Effector CD4-positive, alpha-beta T cell (primary cell): ENCODE data around the gene GMDS.

Experiments used
- DNase-seq: peaks from one replicate; pipeline ENCODE4 v3.0.0-alpha.2; 2020

The GMDS gene

GRCh38 chr6:1971612-1972011 is 273.8 kb downstream of the GMDS start:
- no peak for DNase-seq

DNA sequence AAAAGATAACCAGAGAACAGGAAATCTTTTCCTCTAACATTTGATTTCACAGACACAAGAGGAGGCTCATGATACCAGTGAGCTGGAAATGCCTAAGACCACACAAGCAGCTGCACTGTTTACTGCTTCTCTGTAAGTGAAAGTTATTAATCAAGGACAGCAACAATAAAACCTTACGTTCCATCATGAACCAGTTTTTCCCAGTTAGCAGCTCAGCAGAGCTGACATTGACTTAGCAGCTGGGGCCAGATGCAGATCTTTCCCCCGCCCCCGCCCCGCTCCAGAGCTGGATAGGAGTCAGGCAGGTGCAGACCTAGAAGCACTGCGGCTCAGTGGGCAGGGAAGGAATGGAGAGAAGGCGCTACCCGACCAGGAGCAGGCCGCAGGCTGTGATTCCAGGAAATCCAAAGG is 275.2 kb downstream of the GMDS start:
- DNase-seq, result no peak

DNA sequence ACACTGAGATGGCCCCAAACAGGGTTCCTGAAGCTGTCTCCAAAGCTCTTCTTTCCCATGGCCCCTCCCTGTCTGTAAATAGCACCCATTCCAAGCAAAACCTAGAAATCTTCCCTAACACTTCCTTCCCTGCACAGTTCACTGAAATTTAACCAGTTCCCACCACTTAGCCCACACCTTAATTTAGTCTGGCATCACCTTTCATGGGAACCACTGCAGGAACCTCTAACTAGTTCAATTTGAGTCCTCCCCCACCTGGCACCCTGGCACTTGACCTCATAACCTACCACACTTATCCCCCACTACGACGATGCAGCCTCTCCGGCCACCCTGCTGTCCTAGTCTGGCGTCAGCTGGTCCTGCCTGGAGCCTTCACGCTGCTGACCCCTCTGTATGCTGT is 278.7 kb downstream of the GMDS start:
- DNase-seq, result no peak

- DNase-seq, result no peak
Observed at GRCh38 chr6:1965596-1966224, 279.7 kb downstream of the GMDS start.

GRCh38 chr6:1963596-1963995 is 281.8 kb downstream of the GMDS start:
- DNase-seq, result no peak

GRCh38 chr6:1962201-1962600 is 283.2 kb downstream of the GMDS start:
- no peak for DNase-seq

DNA sequence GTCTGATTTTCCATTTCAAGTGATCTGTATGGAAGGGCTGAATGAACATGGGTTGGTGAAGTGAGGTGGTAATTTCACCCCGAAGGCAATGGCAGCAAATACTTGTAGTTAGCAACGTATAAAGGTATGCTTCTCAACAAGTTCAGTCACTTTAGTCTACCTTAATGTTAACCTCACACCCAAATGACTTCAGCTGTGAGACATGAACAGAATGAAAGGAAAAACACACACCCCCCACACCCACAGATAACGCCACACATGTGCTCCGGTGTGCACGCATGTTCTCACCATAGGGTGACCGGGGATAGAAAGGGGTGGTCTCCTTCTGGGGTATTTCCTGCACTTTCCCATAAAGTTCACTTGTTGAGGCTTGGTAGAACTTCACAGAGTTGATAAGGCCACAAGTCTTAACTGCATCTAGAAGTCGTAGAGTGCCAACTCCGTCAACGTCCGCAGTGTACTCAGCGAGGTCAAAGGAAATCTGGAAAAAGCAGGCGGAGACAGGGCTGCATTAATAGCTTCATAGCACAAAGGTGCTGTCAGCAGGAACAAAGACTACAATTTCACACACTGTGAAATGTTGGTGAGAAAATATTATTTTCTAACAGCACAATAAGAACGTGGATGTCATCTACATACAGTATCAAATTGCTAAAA is 284.8 kb downstream of the GMDS start:
- no peak for DNase-seq

DNA sequence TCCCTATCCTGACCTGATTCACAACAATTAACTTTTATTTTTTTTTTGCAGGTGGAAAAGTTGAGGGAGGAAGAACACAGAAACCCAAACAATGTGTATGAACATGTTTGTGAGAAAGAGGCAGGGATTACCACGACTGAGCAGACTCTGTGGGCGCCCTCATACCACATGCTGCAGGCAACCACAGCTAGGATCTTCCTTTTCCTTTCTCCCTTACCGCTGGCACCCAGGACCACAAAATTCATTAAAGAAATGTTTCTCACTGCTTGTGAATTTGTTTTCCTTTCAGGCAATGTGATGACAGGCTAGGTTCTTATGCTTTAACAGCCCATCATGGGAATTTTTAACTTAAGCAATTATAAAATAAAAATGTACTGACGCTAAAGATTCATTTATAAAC is 287.1 kb downstream of the GMDS start:
- no peak for DNase-seq

DNA sequence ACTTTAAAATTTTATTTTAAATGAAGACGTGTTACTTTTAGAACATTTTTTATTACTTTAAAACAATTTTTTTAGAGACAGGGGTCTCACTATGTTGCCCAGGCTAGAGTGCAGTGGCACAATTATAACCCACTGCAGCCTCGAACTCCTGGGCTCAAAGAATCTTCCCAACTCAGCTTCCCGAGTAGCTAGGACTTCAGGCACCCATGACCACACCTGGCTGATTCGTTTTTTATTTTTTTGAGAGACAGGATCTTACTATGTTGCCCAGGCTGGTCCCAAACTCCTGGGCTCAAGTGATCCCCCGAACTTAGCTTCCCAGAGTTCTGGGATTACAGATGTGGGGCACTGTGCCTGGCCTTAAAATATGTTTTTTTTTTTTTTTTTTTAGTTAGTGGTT is 287.7 kb downstream of the GMDS start:
- DNase-seq, result no peak

- DNase-seq, result no peak
Observed at GRCh38 chr6:1952740-1953360, 292.6 kb downstream of the GMDS start.

DNA sequence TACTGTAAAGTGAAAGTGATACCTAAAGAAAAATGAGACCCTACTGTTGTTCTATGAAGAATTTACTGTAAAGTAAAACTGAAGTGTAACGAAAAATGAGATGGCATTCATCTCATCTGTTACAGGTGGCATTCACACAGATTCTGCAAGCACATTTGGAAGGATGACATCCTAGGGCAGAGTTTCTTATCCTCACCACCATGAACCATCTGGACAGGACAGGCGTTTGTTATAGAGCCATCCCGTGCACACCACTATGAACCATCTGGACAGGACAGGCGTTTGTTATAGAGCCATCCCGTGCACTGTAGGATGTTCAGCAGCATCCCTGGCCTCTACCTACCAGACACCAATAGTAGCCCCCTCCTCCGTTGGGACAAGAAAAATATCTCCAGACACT is 294.8 kb downstream of the GMDS start:
- no peak for DNase-seq

GRCh38 chr6:1949538-1949937 is 295.9 kb downstream of the GMDS start:
- DNase-seq, result no peak

DNA sequence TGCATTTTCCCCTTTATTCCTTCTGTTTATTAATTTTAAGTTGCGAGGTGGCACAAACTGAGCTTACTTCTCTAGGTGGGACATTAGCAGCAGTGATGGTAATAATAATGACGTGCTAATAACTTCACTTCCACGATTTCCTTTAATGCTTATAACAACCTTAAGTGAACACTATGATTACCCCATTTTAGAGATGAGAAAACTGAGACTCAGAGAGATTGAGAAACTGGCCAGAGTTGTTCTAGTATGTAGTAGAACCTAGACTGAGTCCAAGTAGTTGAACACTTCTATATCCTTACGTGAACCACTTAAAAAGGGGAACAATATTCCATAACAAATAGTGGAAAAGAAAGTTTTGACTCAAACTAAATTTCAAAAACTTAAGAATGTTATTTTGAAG is 297.5 kb downstream of the GMDS start:
- no peak for DNase-seq

GRCh38 chr6:1946583-1946982 is 298.8 kb downstream of the GMDS start:
- no peak for DNase-seq

DNA sequence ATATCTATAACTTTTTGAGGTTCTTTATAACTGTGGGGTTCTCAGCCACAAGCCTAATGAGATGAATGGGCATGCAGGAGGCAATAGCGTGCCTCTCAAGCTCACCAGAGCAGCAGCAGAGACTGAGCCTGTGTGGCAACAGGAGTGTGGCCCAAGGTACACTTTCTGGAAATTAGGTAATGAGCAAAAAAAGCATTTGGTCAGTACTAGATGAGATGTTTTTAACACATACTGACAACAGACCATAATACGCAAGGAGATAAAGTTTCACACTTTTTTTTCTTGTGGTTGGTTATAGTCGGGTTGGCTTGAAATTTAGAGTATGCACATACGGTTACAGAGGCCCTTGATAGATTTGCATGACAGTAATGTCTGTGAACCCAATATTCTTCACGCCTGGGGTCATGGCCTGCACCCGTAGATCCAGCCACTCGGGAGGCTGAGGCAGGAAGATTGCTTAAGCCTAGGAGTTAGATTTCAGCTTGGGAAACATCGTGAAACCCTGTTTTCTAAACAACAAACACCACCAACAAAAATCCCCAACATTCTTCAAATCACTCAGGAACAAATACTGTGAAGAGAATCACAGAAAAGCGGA is 300.1 kb downstream of the GMDS start:
- DNase-seq, result no peak

DNA sequence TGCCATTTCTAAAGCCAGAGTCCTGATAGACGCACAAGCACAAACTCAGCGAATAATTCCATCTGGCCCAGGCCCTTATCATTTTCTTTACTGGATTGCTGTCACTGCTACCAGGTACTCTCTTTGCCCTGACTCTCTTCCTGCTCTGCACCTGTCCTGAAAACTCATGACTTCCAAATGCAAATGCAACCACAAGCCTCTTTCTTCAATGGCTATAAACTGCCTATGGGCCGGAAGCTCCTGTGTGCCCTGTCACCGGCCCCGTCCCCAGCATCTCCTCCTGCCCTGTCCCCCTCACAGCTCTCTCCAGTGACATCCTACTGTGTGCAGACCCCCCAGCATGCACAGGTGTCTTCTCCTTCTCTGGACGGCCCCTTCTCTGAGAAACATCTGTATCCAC is 302.6 kb downstream of the GMDS start:
- no peak for DNase-seq

- no peak for DNase-seq
Observed at GRCh38 chr6:1941534-1941933, 303.9 kb downstream of the GMDS start.

- DNase-seq, result no peak
Observed at GRCh38 chr6:1940381-1940780, 305.0 kb downstream of the GMDS start.

GRCh38 chr6:1933292-1933691 is 312.1 kb downstream of the GMDS start:
- no peak for DNase-seq

- DNase-seq, result no peak
Observed at GRCh38 chr6:1931817-1932216, 313.6 kb downstream of the GMDS start.

- DNase-seq, result no peak
Observed at GRCh38 chr6:1930356-1930755, 315.0 kb downstream of the GMDS start.

- DNase-seq, result no peak
Observed at GRCh38 chr6:1929931-1930330, 315.5 kb downstream of the GMDS start.

- DNase-seq, result no peak
Observed at GRCh38 chr6:1925743-1926430, 319.5 kb downstream of the GMDS start.

GRCh38 chr6:1923449-1923848 is 322.0 kb downstream of the GMDS start:
- no peak for DNase-seq
